HepG2 (cell line): ENCODE measurements around the gene ALDH18A1. TPM values are rescaled to one million over a fixed set of nuclear protein-coding genes. Genes with fewer than 3 reads are reported as not detected.

Experiments used
- ATAC-seq: fragments of 200-7000 bp; cut with Tn5 transposase; 3 replicates; pipeline ENCODE4 v1.9.1; 2020; ENCODE audit warnings: mild to moderate bottlenecking, moderate library complexity
- BruUV-seq: library from RNA; stranded (reverse); fragments of 400-500 nt; replicated peaks from 2 replicates; lab custom pipeline; 2021; lab: Mats Ljungman, UMichigan
- CTCF ChIA-PET: fragments of 300-600 bp; formaldehyde crosslinking; extraction: SDS; loops from one replicate; lab custom pipeline; 2021; ENCODE audit warnings: low total read pairs, inconsistent platforms, low intra/inter-chr PET ratio; lab: Yijun Ruan, JAX
- POLR2A ChIA-PET: fragments of 350-600 bp; sonication (Branson Sonifier 250); formaldehyde crosslinking; loops from one replicate; lab custom pipeline; 2020; ENCODE audit warnings: antibody characterized with exemption, inconsistent platforms; lab: Yijun Ruan, JAX
- DNase-seq: peaks from one replicate; pipeline ENCODE4 v3.0.0-alpha.2; 2015; ENCODE audit warnings: low spot score
- FAIRE-seq: peaks from 3 replicates; lab custom pipeline; 2011; peaks lifted over from hg19 to GRCh38; lab: Jason Lieb, UNC
- H2AFZ ChIP-seq: one replicate; pipeline ENCODE4 v1.6.1; 2011; ENCODE audit warnings: low read length, inconsistent platforms
- H3K27ac ChIP-seq: fragments of 300-600 bp; 3 replicates; pipeline ENCODE4 v1.8.0; 2011; ENCODE audit warnings: mixed run types, mild to moderate bottlenecking, mixed read lengths, low read length, inconsistent platforms; ENCODE audit not compliant: insufficient read depth; ENCODE audit errors: extremely low read length
- H3K27me3 ChIP-seq, 2 experiments: fragments of 200-600 bp in 1 of 2; 2 replicates in 1 of 2; 3 replicates in 1 of 2; pipeline versions ENCODE4 v1.6.0 to v1.8.0; 2011; ENCODE audit warnings: low read length in 2 of 2, mild to moderate bottlenecking in 2 of 2, moderate library complexity in 2 of 2, inconsistent platforms in 1 of 2; ENCODE audit not compliant: insufficient read depth in 2 of 2, control insufficient read depth in 1 of 2
- H3K36me3 ChIP-seq, 2 experiments: fragments of 200-600 bp in 1 of 2; replicated peaks in 1 of 2; 2 replicates in 1 of 2; 3 replicates in 1 of 2; pipeline versions ENCODE4 v1.5.1 to v1.8.0; 2011; ENCODE audit warnings: low read length in 2 of 2, inconsistent platforms in 1 of 2; ENCODE audit not compliant: insufficient read depth in 2 of 2, control insufficient read depth in 1 of 2
- H3K4me1 ChIP-seq: 2 replicates; pipeline ENCODE4 v1.5.1; 2012; ENCODE audit warnings: low read length, inconsistent platforms; ENCODE audit not compliant: insufficient read depth
- H3K4me2 ChIP-seq: 2 replicates; pipeline ENCODE4 v1.6.0; 2011; ENCODE audit warnings: low read depth, low read length, inconsistent platforms
- H3K4me3 ChIP-seq, 3 experiments: fragments of 200-600 bp in 1 of 3; sonication (generic), shearing (Covaris generic) in 1 of 3; replicated peaks in 1 of 3; 2 replicates each; pipeline ENCODE4 v1.5.1; 2011 to 2016; ENCODE audit warnings: low read length in 3 of 3, inconsistent platforms in 2 of 3, low read depth in 2 of 3, mild to moderate bottlenecking in 2 of 3, control low read depth in 1 of 3, mixed read lengths in 1 of 3; ENCODE audit not compliant: insufficient read depth in 1 of 3
- H3K79me2 ChIP-seq: one replicate; pipeline ENCODE4 v1.6.1; 2011; ENCODE audit warnings: low read length, inconsistent platforms; ENCODE audit not compliant: insufficient read depth
- H3K9ac ChIP-seq: 2 replicates; pipeline ENCODE4 v1.6.0; 2011; ENCODE audit warnings: mild to moderate bottlenecking, low read depth, low read length, inconsistent platforms; ENCODE audit not compliant: insufficient read depth
- H3K9me3 ChIP-seq: 2 replicates; pipeline ENCODE4 v1.5.1; 2012; ENCODE audit warnings: mild to moderate bottlenecking, low read length
- H4K20me1 ChIP-seq: 2 replicates; pipeline ENCODE4 v1.6.0; 2011; ENCODE audit warnings: inconsistent platforms, mild to moderate bottlenecking, low read length, moderate library complexity; ENCODE audit not compliant: insufficient read depth
- ARID5B ChIP-seq: IDR thresholded peaks from 2 replicates; pipeline ENCODE4 v1.4.0; 2020; ENCODE audit warnings: mild to moderate bottlenecking, missing genetic modification reagents
- E2F2 ChIP-seq: sonication (generic); formaldehyde crosslinking; IDR thresholded peaks from 2 replicates; pipeline ENCODE4 v1.4.0; 2020; ENCODE audit warnings: missing genetic modification reagents, borderline replicate concordance
- GLI4 ChIP-seq: sonication (generic); formaldehyde crosslinking; IDR thresholded peaks from 2 replicates; pipeline ENCODE4 v1.5.1; 2020; ENCODE audit warnings: missing genetic modification reagents, mild to moderate bottlenecking, moderate library complexity, borderline replicate concordance
- ZNF431 ChIP-seq: sonication (generic); formaldehyde crosslinking; IDR thresholded peaks from 2 replicates; pipeline ENCODE4 v1.9.0; 2022; ENCODE audit warnings: missing genetic modification reagents, low read depth, mild to moderate bottlenecking, borderline replicate concordance
- ZNF549 ChIP-seq: sonication (generic); formaldehyde crosslinking; IDR thresholded peaks from 2 replicates; pipeline ENCODE4 v1.5.0; 2020; ENCODE audit warnings: missing genetic modification reagents
- ZNF607 ChIP-seq: sonication (generic); formaldehyde crosslinking; IDR thresholded peaks from 2 replicates; pipeline ENCODE4 v1.5.1; 2020; ENCODE audit warnings: missing genetic modification reagents, mild to moderate bottlenecking, borderline replicate concordance
- ZNF749 ChIP-seq: sonication (generic); formaldehyde crosslinking; IDR thresholded peaks from 2 replicates; pipeline ENCODE4 v1.8.0; 2022; ENCODE audit warnings: mild to moderate bottlenecking, missing genetic modification reagents, moderate library complexity, borderline replicate concordance
- ZNF781 ChIP-seq: sonication (generic); formaldehyde crosslinking; IDR thresholded peaks from 2 replicates; pipeline ENCODE4 v1.5.1; 2020; ENCODE audit warnings: borderline replicate concordance, mild to moderate bottlenecking, missing genetic modification reagents; ENCODE audit errors: not compliant biosample characterization
- ZSCAN31 ChIP-seq: sonication (generic); formaldehyde crosslinking; IDR thresholded peaks from 2 replicates; pipeline ENCODE4 v1.5.0; 2020; ENCODE audit warnings: low read depth, mild to moderate bottlenecking, missing genetic modification reagents
- ZXDC ChIP-seq: sonication (generic); formaldehyde crosslinking; IDR thresholded peaks from 2 replicates; pipeline ENCODE4 v1.5.0; 2020; ENCODE audit warnings: mild to moderate bottlenecking, missing genetic modification reagents
- WGBS: methylation state at CpG from one replicate; pipeline ENCODE4 v1.1.6; 2017; ENCODE audit warnings: low lambda C conversion rate; 5-methylcytosine and 5-hydroxymethylcytosine counted together
- in situ Hi-C: cut with HindIII; loops from 2 replicates; pipeline ENCODE4 v1.10.0; 2017; ENCODE audit warnings: low pct_unique_long_range_greater_than_20kb; ENCODE audit not compliant: extremely low pct_ligation_motif_present
- intact Hi-C: fragments of 100-400 bp; cut with micrococcal nuclease; formaldehyde crosslinking; loops from one replicate; pipeline ENCODE4 v1.10.0; 2022; ENCODE audit not compliant: unreplicated experiment
- polyA plus RNA-seq, 8 experiments: library from polyadenylated mRNA; depleted of rRNA in 3 of 8; stranded (reverse) in 7 of 8; unstranded in 1 of 8; fragments of >200 nt; fragmentation: Illumina TruSeq in 4 of 8; extraction: Trizol in 4 of 8; gene quantifications; 2 replicates each; pipeline versions ENCODE4 v1.2.1 to v1.2.3, GENCODE V29; 2011 to 2016; ENCODE audit warnings: low read depth in 4 of 8, missing spikeins in 1 of 8, mixed read lengths in 1 of 8; ENCODE audit not compliant: insufficient read depth in 1 of 8
- total RNA-seq, 5 experiments: library from RNA; depleted of rRNA; stranded (reverse); fragments of >200 nt; fragmentation: Illumina TruSeq; extraction: Trizol; gene quantifications; 2 replicates each; pipeline ENCODE4 v1.2.3, GENCODE V29; 2016; ENCODE audit warnings: low read depth in 1 of 5

The ALDH18A1 gene
- total and polyA plus RNA-seq, 2 of the 13 experiments (the other 11 are each of a cell fraction or from before 2014, with no cell fraction given), result 180 to 263 TPM

GRCh38 chr10:95693668-95694534 is 37.4 kb upstream of the ALDH18A1 start, which contains the start of gene TCTN3 (continued):
- TF ChIP-seq E2F2 (CRISPR knock-in tag), result no peak
- peak; percentile 68; the same call in 1 of the 2 replicates for TF ChIP-seq ARID5B (CRISPR knock-in tag)

- H3K27me3 ChIP-seq, result no peaks in the 10 kb centered on the region; a peak in 1 of 5 replicates
- peaks cover 0 to 21% of the 10 kb centered on the region in 2 experiments; a peak in 3 of 5 replicates for H3K36me3 ChIP-seq
- ATAC-seq (peak; percentile 4; the same call in 2 of the 3 replicates), DNase-seq (no peak), FAIRE-seq (no peak)
- no TSS peak for BruUV-seq
- WGBS, result 3% methylated on average over 15 of the region's 15 CpGs
- peak overlapping the region; percentile 25 for H2AFZ ChIP-seq
- H3K9me3 ChIP-seq, result no peaks in the 10 kb centered on the region
- CTCF ChIA-PET, result interaction anchor here (0.6 to 2.3 kb wide), 5 partner anchors 149 to 350 kb away, joined by 3 to 41 read pairs (median 5); partner anchors contain the start of genes CC2D2B and CCNJ
- peak overlapping the region; percentile 88 for H3K9ac ChIP-seq
- peak overlapping the region; percentile 72 for H3K27ac ChIP-seq
- H3K79me2 ChIP-seq, result peaks cover 29% of the 10 kb centered on the region
- peak overlapping the region; percentile 76 to 97 (median 83) for H3K4me3 ChIP-seq
- H3K4me1 ChIP-seq, result peaks cover 34% of the 10 kb centered on the region
- in situ Hi-C loops, result no loop called here
- POLR2A ChIA-PET, result interaction anchor here (0.9 to 2.2 kb wide), 12 partner anchors 36 to 437 kb away, joined by 3 to 13 read pairs (median 4); partner anchors contain the start of genes ALDH18A1, CCNJ and ZNF518A
- H4K20me1 ChIP-seq, result no peaks in the 10 kb centered on the region
- intact Hi-C loops, result no loop called here
- H3K4me2 ChIP-seq, result peak overlapping the region; percentile 88
- TF ChIP-seq ZNF749 (CRISPR knock-in tag) (peak; percentile 23; the same call in 1 of the 2 replicates), ZNF781 (CRISPR knock-in tag) (peak; percentile 0), ZNF607 (0 out of 2 replicates have a peak, but pooled peaks have one; percentile 38), ZNF431 (CRISPR knock-in tag) (0 out of 2 replicates have a peak, but pooled peaks have one; percentile 10), ZXDC (CRISPR knock-in tag) (0 out of 2 replicates have a peak, but pooled peaks have one; percentile 61), ZNF549 (no peak), GLI4 (0 out of 2 replicates have a peak, but pooled peaks have one; percentile 36), ZSCAN31 (CRISPR knock-in tag) (no peak)
Measured at GRCh38 chr10:95693071-95693667, 36.7 kb upstream of the ALDH18A1 start.
